ENCODE data around the gene PAK5. TPM values are rescaled to one million over a fixed set of nuclear protein-coding genes. Genes with fewer than 3 reads are reported as not detected.

PAK5 gene
- total RNA-seq, 4 donors from 2014 or later, result 0.07 TPM; not detected in 3

DNA sequence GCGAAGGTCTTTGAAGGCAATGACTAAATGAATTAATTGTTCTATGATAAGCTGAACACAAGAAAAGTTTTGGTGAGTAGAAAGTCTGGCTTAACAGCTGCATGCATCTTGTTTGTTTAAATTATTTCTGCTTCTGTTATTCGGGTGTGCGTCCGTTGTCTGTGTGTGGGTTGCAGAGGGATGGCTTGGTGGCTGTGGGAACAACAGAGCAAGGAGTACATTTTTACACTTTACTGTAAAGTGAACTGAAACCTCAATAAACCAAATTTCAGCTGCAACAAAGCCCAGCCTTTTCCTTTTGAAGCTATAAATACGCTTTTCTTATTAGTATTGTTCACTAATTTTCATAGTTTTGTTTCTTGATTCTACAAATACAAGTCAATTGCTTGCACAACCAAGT lies 328.0 kb downstream of the PAK5 start:
- peaks cover 0 to 12% of the 10 kb centered on the region in 2 donors for H3K27me3 ChIP-seq
- no peak overlapping the region for H3K27ac ChIP-seq
- intact Hi-C loops (cut with DNase I; ENCODE audit: low total_unique reads), result no loop called here
- peaks cover 0 to 10% of the 10 kb centered on the region in 2 donors for H3K4me1 ChIP-seq
- no peaks in the 10 kb centered on the region for H3K36me3 ChIP-seq
- TF ChIP-seq, protein P1, sequence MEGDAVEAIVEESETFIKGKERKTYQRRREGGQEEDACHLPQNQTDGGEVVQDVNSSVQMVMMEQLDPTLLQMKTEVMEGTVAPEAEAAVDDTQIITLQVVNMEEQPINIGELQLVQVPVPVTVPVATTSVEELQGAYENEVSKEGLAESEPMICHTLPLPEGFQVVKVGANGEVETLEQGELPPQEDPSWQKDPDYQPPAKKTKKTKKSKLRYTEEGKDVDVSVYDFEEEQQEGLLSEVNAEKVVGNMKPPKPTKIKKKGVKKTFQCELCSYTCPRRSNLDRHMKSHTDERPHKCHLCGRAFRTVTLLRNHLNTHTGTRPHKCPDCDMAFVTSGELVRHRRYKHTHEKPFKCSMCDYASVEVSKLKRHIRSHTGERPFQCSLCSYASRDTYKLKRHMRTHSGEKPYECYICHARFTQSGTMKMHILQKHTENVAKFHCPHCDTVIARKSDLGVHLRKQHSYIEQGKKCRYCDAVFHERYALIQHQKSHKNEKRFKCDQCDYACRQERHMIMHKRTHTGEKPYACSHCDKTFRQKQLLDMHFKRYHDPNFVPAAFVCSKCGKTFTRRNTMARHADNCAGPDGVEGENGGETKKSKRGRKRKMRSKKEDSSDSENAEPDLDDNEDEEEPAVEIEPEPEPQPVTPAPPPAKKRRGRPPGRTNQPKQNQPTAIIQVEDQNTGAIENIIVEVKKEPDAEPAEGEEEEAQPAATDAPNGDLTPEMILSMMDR (IDR thresholded peaks at IDR 0.05), result no peak
- no peak for TF ChIP-seq POLR2A (IDR thresholded peaks at IDR 0.05)
- no peak overlapping the region for H3K4me3 ChIP-seq
- no peak for DNase-seq
- H3K9me3 ChIP-seq, result no peaks in the 10 kb centered on the region

DNA sequence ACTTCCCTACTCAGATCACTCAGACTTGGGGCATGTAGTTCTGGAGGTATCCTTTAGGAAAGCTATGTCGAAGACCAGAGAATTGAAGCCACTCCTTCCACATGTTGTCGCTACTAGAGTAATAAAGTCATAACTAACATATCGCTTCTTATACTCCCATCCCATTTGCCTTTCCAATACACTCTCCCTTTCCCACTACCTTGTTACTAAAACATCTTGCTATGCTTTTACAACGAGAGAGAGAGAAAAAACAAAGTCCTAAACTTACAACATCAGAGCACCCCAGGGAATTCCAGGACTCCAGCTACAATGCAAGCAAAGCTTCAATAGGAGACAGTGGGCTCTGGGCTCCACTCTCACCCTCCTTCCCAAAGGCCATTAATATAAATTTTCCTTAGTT lies 329.6 kb downstream of the PAK5 start:
- Histone ChIP-seq H3K9me3 (no peaks in the 10 kb centered on the region), H3K4me3 (no peak overlapping the region), H3K27me3 (peaks cover 0 to 8% of the 10 kb centered on the region in 2 donors), H3K27ac (no peak overlapping the region), H3K4me1 (no peaks in the 10 kb centered on the region), H3K36me3 (no peaks in the 10 kb centered on the region)
- intact Hi-C loops (cut with DNase I; ENCODE audit: low total_unique reads), result no loop called here
- TF ChIP-seq POLR2A (IDR thresholded peaks at IDR 0.05), result no peak
- TF ChIP-seq, protein P1 (IDR thresholded peaks at IDR 0.05), result no peak
- no peak for DNase-seq

DNA sequence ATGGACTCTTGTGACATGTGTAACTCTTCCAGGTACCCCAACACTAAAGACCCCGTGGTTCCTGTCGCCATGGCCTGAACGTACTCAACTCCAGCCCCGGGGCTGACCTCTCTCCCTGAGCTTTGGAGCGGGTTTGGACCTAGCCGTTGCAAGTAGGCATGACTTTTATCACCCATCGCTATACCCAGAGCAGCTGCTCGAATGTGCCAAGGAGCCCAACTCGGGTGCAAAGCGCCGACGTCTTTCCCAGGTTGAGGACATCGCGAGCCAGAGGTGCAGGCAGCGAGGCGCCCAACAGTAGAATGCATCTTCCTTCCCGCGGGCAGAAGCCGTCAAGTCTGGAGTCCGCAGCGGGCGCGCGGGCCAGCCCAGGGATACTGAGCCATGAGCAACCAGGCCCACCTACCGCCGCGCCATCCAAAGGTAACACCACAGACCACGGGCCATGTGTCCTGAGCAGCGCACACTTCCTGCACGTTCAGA lies 330.1 kb downstream of the PAK5 start:
- TF ChIP-seq POLR2A (IDR thresholded peaks at IDR 0.05), result no peak
- TF ChIP-seq, protein P1 (IDR thresholded peaks at IDR 0.05), result no peak
- Histone ChIP-seq H3K27me3 (peaks cover 0 to 8% of the 10 kb centered on the region in 2 donors), H3K27ac (no peak overlapping the region), H3K9me3 (no peaks in the 10 kb centered on the region), H3K4me3 (no peak overlapping the region), H3K4me1 (no peaks in the 10 kb centered on the region), H3K36me3 (no peaks in the 10 kb centered on the region)
- DNase-seq, result no peak
- intact Hi-C loops (cut with DNase I; ENCODE audit: low total_unique reads), result no loop called here

DNA sequence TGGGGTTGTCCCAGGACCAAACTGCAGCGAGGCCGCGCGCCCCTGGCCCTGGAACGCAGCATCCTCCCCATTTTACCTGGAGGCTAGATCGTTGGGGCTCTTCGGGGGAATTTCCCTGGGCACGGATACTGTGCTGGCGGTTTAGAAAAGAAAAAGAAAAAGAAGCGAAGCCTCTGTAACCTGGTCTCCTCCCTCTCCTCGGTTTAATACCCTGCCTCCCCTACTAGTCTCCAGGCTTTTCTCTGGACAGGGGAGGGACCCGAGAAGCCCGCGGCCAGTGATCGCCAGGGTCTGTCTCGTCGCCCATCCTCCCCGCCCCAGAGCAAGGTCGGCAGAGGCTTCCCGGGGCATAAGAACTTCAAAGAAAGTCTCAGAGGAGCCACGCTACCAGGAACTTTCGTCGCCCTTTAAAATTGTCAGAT lies 330.6 kb downstream of the PAK5 start:
- Histone ChIP-seq H3K27me3 (peaks cover 0 to 8% of the 10 kb centered on the region in 2 donors), H3K27ac (no peak overlapping the region), H3K36me3 (no peaks in the 10 kb centered on the region), H3K4me3 (no peak overlapping the region), H3K4me1 (no peaks in the 10 kb centered on the region), H3K9me3 (no peaks in the 10 kb centered on the region)
- TF ChIP-seq, protein P1 (IDR thresholded peaks at IDR 0.05), result no peak
- no peak for TF ChIP-seq POLR2A (IDR thresholded peaks at IDR 0.05)
- DNase-seq, result no peak
- intact Hi-C loops (cut with DNase I; ENCODE audit: low total_unique reads), result no loop called here

DNA sequence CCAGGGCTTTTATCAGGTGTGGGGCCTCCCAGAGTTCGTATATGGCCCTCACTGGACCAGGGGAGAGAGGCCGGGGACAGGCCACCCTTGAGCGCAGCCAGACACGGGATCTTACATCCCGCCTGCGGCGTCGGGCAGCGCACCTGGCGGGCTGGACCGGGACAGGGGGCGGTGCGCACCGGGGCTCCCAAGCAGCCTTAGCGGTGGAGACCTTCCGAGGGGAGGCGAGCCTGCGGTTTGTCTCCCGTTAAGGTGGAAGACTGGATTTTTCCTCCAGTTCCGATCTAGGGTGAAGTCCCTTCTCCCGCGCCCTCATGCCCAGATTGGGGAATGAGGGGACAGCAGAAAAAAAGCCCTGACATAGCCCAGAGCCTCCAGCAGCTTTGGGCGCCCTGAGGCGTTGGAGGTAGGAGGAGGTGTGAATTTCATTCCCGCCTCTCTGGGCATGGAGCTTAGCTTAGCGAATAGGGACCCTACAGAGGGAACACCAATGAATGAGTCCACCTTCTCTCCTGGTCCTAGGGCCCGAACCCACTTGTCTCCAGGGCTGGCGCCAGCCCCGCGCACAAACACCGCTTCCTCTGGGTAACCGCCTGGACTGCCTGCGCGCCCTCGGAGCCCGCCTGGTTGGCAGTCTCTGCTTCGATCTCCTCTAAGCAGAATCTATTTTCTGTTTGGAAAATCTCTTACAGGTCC lies 331.2 kb downstream of the PAK5 start:
- H3K4me3 ChIP-seq, result no peak overlapping the region
- no peaks in the 10 kb centered on the region for H3K9me3 ChIP-seq
- H3K27me3 ChIP-seq, result peaks cover 0 to 8% of the 10 kb centered on the region in 2 donors
- H3K27ac ChIP-seq, result no peak overlapping the region
- no peak for DNase-seq
- no peaks in the 10 kb centered on the region for H3K36me3 ChIP-seq
- intact Hi-C loops (cut with DNase I; ENCODE audit: low total_unique reads), result no loop called here
- H3K4me1 ChIP-seq, result no peaks in the 10 kb centered on the region
- no peak for TF ChIP-seq POLR2A (IDR thresholded peaks at IDR 0.05)
- TF ChIP-seq, protein P1 (IDR thresholded peaks at IDR 0.05), result no peak

All from uterus (tissue), 4 donors.